Central memory CD8-positive, alpha-beta T cell (primary cell): ENCODE data around the gene POLR2M.
A peak's percentile ranks its signal among the peaks of the same experiment; 100 is the strongest.

Experiments used
- ATAC-seq: fragments of 150-1000 bp; cut with Tn5 transposase; replicated peaks from 2 replicates; pipeline ENCODE4 v1.10.0; 2022; ENCODE audit warnings: mild to moderate bottlenecking, moderate FRiP score, moderate number of reproducible peaks; ENCODE audit not compliant: poor library complexity, severe bottlenecking; ENCODE audit errors: extremely low read depth
- DNase-seq, 2 donors: peaks; one replicate each; pipeline ENCODE4 v3.0.0; 2021; ENCODE audit warnings: low spot score in 2 of 2
- H3K27ac Mint-ChIP-seq: one replicate; pipeline ENCODE4 v1.8.0; 2022; ENCODE audit warnings: low read depth, mild to moderate bottlenecking, moderate library complexity, mixed read lengths
- H3K27me3 Mint-ChIP-seq: one replicate; pipeline ENCODE4 v1.8.0; 2022; ENCODE audit warnings: mixed read lengths
- H3K36me3 Mint-ChIP-seq: one replicate; pipeline ENCODE4 v1.8.0; 2022; ENCODE audit warnings: mild to moderate bottlenecking, moderate library complexity, mixed read lengths; ENCODE audit not compliant: insufficient read depth
- H3K4me1 Mint-ChIP-seq: one replicate; pipeline ENCODE4 v1.8.0; 2022; ENCODE audit warnings: mixed read lengths
- H3K4me3 Mint-ChIP-seq: one replicate; pipeline ENCODE4 v1.8.0; 2022; ENCODE audit warnings: mild to moderate bottlenecking, moderate library complexity, mixed read lengths
- H3K9me3 Mint-ChIP-seq: one replicate; pipeline ENCODE4 v1.8.0; 2022; ENCODE audit warnings: mixed read lengths

Gene POLR2M

DNA sequence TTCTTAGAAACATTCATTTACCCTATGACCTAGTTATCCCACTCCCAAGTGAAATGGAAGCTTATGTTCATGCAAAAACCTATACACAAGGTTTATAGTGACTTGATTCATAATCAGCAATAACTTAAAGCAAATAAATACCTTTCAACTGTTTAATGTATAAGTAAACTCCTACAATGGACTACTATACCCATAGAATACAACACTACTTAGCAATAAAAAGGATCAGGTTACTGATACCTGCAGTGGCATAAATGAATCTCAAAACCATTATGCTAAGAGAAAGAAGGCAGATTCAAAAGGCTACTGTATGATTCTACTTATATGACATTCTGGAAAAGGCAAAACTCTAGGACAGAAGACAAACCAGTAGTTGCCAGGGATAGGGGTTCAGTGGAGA is 8.3 kb upstream of the POLR2M start:
- Mint-ChIP-seq H3K4me1 (peaks cover 2% of the 10 kb centered on the region), H3K27ac (no peak overlapping the region), H3K4me3 (no peak overlapping the region), H3K27me3 (peaks cover 66% of the 10 kb centered on the region), H3K36me3 (no peaks in the 10 kb centered on the region), H3K9me3 (no peaks in the 10 kb centered on the region)
- ATAC-seq, result no peak
- no peak for DNase-seq

DNA sequence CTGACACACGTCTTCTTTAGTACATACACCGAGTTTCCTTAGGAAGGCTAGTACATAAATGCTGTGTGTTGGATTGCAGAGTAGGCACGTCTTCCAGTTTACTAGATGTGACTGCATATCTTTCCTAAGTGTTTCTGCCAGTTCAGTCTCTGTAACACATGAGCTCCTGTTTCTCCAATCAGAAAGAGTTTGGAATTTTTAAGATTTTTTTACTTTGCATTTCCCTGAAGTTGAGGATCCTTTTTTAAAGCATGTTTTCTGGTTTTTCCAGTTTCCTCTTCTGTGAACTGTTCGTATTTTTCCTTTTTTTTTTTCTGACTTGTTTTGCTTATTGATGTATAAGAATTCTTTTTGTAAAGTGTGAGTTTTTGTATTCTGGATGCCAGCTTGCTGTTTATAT is 7.5 kb upstream of the POLR2M start:
- Mint-ChIP-seq H3K4me1 (peaks cover 9% of the 10 kb centered on the region), H3K9me3 (no peaks in the 10 kb centered on the region), H3K27ac (no peak overlapping the region), H3K36me3 (peaks cover under 1% of the 10 kb centered on the region), H3K4me3 (no peak overlapping the region), H3K27me3 (peaks cover 66% of the 10 kb centered on the region)
- DNase-seq (no peak), ATAC-seq (no peak)

DNA sequence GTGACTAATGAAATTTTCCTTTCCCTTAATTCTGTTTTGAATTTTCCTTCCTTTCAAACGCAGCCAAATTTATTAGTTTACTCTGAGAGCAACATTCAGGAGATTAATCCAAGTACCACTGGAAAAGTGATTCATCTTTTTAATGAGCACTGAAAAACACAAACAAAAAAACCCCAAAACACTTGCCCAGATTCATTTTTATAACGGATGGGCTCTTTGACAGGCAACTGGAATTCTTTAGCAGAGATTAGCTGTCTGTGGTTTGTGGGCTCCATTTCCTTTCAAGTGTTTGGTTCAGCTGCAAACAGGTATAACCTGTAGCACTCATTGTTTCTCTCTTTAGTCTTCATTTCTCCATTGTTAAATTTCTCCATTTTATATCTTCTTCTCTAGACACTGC is 3.1 kb upstream of the POLR2M start:
- H3K27me3 Mint-ChIP-seq, result peaks cover 42% of the 10 kb centered on the region
- peaks cover 32% of the 10 kb centered on the region for H3K4me1 Mint-ChIP-seq
- no peak overlapping the region for H3K4me3 Mint-ChIP-seq
- peak overlapping the region; percentile 66 for H3K27ac Mint-ChIP-seq
- ATAC-seq, result no peak
- H3K36me3 Mint-ChIP-seq, result peaks cover 7% of the 10 kb centered on the region
- H3K9me3 Mint-ChIP-seq, result no peaks in the 10 kb centered on the region
- no peak for DNase-seq

DNA sequence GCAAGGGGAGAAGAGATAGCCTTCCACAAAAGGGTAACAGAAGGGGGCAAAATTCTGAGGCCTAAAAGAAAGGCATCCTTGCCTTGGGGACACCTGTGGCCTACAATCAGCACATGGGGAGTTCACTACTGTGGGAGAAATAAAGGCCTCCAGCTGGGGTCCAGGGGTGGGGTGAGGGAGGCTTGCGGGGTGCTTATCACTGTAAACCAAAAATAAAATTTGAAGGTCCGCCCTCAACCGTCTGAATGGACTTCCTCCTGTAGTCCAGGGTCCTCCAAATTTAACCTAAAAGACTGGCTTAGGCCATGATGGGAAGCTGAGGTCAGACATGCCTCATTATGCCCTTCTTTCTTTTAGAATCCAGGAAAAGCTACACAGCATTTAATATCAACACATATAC is 2.1 kb upstream of the POLR2M start:
- Mint-ChIP-seq H3K4me3 (peak overlapping the region; percentile 48), H3K27ac (no peak overlapping the region), H3K27me3 (peaks cover 32% of the 10 kb centered on the region), H3K9me3 (no peaks in the 10 kb centered on the region), H3K36me3 (peaks cover 17% of the 10 kb centered on the region), H3K4me1 (peaks cover 36% of the 10 kb centered on the region)
- no peak for DNase-seq
- ATAC-seq, result no peak

DNA sequence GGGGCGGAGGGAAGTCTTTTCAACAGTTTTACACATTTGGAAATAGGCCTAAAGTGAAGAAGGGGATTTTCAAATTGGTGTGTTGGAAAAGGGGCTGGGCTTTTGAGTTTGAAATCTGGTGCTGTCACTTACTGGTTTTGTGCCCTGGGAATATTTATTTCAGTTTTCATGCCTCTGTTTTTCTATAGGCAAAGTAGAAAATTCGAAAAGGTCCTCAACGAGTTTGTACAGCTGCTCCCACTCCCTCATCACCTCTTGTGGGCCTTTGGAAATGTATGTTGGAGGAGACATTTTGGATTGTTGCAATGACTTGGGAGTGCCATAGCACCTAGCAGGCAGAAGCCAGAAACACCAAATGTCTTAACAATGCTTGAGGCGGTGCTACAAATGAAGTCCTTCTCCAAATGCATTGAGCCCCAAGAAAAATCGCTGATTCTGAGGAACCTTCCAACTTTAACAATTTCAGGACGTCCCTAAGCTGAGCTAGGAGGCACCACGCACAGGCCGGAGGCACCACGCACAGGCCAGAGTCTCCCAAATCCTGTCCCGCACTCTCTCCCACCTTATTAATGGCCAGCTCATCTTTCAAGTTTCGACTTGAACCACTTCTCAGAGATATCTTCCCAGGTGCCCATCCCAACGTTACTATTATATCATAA is 639 bp upstream of the POLR2M start:
- H3K4me3 Mint-ChIP-seq, result peak overlapping the region; percentile 79

DNA sequence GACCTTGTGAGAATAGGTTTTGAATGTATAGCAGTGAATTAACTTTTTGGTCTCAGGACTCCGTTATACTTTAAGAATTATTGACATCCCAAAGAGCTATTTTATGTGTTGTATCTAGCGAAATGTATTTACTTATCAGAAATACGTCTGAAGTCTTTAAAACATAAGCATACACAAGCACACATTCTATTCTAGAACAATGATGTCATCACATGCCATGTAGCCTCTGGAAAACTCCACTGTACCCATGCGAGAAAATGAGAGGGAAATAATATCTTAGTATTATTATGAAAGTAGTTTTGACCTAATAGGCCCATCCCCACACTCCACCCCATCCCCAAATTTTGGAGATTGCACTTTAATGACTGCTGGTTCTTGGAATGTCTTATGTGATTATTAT is 1.5 kb downstream of the POLR2M start:
- Mint-ChIP-seq H3K27me3 (no peaks in the 10 kb centered on the region), H3K9me3 (no peaks in the 10 kb centered on the region), H3K36me3 (peaks cover 49% of the 10 kb centered on the region), H3K4me1 (peaks cover 62% of the 10 kb centered on the region), H3K27ac (peak overlapping the region; percentile 87), H3K4me3 (peak overlapping the region; percentile 79)
- ATAC-seq (no peak), DNase-seq (no peak)

More for the DNA sequence above, 639 bp upstream of the POLR2M start:
- no peak for ATAC-seq
- Mint-ChIP-seq H3K27ac (peak overlapping the region; percentile 87), H3K4me1 (peaks cover 48% of the 10 kb centered on the region), H3K9me3 (no peaks in the 10 kb centered on the region), H3K36me3 (peaks cover 28% of the 10 kb centered on the region), H3K27me3 (peaks cover 17% of the 10 kb centered on the region)
- no peak for DNase-seq

DNA sequence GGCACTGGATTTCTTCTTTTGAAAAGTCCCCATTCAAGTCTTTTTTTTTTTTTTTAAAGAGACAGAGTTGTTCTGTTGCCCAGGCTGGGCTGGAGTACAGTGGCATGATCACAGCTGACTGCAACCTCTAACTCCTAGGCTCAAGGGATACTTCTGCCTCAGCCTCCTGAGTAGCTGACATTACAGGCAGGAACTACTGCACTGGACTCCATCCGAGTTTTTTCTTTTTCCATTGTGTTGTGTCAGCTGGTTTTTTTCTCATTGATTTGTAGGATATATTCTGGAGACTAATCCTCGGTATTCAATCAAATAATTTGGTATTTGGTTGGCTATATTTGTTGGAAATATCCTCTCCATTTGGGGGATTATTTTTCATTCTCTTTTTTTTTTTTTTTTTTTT is 11.8 kb downstream of the POLR2M start:
- ATAC-seq, result no peak
- Mint-ChIP-seq H3K4me1 (no peaks in the 10 kb centered on the region), H3K27ac (no peak overlapping the region), H3K4me3 (no peak overlapping the region), H3K36me3 (peaks cover 35% of the 10 kb centered on the region), H3K9me3 (no peaks in the 10 kb centered on the region), H3K27me3 (no peaks in the 10 kb centered on the region)
- no peak for DNase-seq

DNA sequence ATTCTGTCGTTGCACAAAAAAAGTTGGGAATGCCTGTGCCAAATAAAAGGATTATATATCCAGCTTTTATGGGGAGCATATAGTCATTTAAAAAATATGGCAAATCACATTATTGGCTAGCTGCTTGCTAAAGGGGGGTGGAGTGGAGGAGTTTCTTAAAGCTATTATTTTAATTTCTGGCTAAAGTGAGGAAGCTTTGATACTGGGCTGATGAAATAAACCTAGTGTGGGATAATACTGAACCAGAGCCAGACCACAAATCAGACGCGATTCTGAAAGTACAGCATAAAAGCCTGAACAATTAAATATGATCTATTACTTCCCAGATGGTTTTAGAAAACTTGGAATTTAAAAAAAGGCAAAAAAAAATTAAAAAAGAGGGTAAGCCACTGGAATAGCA is 14.4 kb downstream of the POLR2M start:
- ATAC-seq, result no peak

DNA sequence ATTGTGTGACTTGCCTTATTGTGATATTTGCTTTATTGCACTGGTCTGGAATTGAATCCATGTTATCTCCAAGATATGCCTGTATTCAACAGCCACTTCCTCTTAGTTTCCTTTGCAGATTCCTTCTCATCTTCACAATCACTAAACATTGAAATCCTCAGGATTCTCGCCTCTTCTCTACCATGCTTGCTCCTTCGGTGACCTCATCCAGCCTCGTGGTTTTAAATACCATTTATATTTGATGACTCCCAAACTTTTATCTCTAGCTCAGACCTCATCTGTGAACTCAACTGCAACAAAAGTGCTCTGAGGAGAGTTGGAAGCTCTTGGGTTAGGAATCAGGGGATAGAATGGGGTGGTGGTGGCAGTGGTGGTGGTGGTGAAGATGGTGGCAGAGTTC is 19.9 kb downstream of the POLR2M start:
- ATAC-seq (no peak), DNase-seq (no peak)
- no peaks in the 10 kb centered on the region for H3K4me1 Mint-ChIP-seq

More for the DNA sequence above, 14.4 kb downstream of the POLR2M start:
- Mint-ChIP-seq H3K27me3 (no peaks in the 10 kb centered on the region), H3K27ac (no peak overlapping the region), H3K4me1 (no peaks in the 10 kb centered on the region), H3K9me3 (no peaks in the 10 kb centered on the region), H3K4me3 (no peak overlapping the region), H3K36me3 (peaks cover 16% of the 10 kb centered on the region)
- no peak for DNase-seq

DNA sequence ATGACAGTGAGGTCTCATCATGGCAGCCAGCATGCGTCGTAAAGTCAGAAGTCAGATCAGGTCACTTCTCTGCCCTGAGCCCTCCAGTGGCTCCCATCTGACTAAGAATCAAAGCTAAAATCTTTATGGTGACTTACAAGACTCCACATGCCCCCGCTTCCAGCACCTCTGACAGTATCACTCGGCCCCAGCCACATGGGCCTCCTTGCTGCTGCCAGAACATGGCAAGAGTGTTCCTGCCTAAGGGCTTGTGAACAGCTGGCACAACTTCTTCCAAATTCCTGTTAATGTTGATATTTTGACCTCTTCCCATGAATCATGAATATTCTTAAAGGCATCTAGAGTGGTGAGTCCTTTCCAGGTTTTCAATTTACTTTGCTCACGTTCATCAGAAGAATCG is 20.5 kb downstream of the POLR2M start:
- no peak overlapping the region for H3K27ac Mint-ChIP-seq
- no peak for DNase-seq
- ATAC-seq, result no peak

More for the DNA sequence above, 19.9 kb downstream of the POLR2M start:
- Mint-ChIP-seq H3K4me3 (no peak overlapping the region), H3K36me3 (peaks cover 2% of the 10 kb centered on the region), H3K27me3 (no peaks in the 10 kb centered on the region), H3K9me3 (no peaks in the 10 kb centered on the region), H3K27ac (no peak overlapping the region)

DNA sequence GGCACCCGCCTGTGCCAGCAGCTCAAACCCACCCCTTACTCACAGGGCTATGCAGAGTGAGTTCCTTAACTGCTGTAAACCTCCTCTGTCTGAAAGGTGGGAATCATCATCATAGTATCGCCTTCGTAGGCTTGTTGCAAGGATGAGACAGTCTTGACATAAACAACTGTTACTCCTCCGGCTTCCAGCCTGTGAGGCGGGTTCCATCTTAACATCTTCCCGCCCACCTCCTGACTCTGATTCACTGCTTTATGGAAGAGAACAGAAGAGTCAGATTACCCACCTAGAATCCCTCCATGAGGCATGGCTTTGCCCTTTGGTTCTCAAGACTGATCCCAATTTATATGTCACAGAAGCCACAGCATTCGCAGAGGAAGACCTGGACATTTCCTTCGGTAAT is 21.9 kb downstream of the POLR2M start:
- ATAC-seq, result no peak
- Mint-ChIP-seq H3K36me3 (peaks cover 2% of the 10 kb centered on the region), H3K4me1 (peaks cover 5% of the 10 kb centered on the region), H3K9me3 (no peaks in the 10 kb centered on the region), H3K4me3 (no peak overlapping the region), H3K27me3 (no peaks in the 10 kb centered on the region), H3K27ac (no peak overlapping the region)
- DNase-seq, result no peak

More for the DNA sequence above, 20.5 kb downstream of the POLR2M start:
- H3K9me3 Mint-ChIP-seq, result no peaks in the 10 kb centered on the region
- H3K36me3 Mint-ChIP-seq, result peaks cover 2% of the 10 kb centered on the region
- no peaks in the 10 kb centered on the region for H3K27me3 Mint-ChIP-seq
- no peak overlapping the region for H3K4me3 Mint-ChIP-seq
- H3K4me1 Mint-ChIP-seq, result no peaks in the 10 kb centered on the region

DNA sequence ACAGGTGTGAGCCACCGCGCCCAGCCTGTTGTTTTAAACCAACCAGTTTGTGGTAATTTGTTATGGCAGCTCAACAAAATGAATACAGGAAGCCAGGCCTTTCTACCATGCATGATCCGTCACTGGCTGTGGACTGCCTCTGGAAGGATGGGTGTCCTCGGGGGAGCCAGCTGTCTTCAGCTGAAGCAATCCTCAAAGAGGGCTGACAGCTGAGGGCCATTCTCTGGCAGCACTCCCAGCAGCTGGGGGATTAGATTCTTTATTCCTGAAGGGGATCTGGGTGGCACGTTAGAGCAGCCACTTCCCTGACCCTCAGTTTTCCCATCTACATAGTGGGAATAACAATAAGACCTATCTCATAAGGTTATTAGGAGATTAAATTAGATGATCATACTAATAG is 24.4 kb downstream of the POLR2M start:
- Mint-ChIP-seq H3K4me3 (no peak overlapping the region), H3K27ac (no peak overlapping the region), H3K4me1 (peaks cover 5% of the 10 kb centered on the region), H3K36me3 (peaks cover 2% of the 10 kb centered on the region), H3K9me3 (no peaks in the 10 kb centered on the region), H3K27me3 (no peaks in the 10 kb centered on the region)
- ATAC-seq (no peak), DNase-seq (no peak)

DNA sequence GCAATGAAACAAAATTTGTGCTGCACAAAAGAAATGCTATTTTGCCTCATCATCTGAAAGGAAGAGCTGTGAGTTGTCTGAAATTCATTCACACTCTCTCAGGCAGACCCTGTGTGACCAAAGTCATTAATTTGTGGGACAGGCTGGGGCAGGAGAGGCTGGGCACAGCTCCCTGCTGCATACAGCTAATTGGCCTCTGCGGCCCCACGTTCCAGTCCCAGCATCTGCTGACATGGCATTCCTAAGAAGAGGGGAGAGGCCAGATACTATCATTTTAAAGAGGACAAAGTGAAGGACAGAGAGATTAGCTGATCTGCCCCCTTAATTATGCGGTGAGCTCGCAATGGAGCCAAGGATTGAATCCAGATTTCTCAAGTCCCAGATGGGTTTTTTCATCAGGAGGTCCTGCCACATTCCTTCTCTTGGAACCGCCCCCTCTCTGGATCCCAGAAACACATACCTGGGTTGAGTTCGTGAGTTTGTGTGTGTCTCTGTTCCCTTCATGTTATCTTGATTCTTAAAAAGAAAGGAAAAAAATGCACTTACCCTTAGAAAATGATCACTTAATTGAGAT is 25.1 kb downstream of the POLR2M start:
- Mint-ChIP-seq H3K27me3 (no peaks in the 10 kb centered on the region), H3K27ac (peak overlapping the region; percentile 24), H3K9me3 (no peaks in the 10 kb centered on the region), H3K36me3 (peaks cover 2% of the 10 kb centered on the region), H3K4me1 (peaks cover 5% of the 10 kb centered on the region), H3K4me3 (no peak overlapping the region)
- ATAC-seq, result no peak
- no peak for DNase-seq
